Measurements from ENCODE around the gene NOC2L. TPM values are rescaled to one million over a fixed set of nuclear protein-coding genes. Genes with fewer than 3 reads are reported as not detected.

The NOC2L gene
- total and polyA plus RNA-seq, 9 donors, result 39.8 to 49.9 (median 45.5) TPM

DNA sequence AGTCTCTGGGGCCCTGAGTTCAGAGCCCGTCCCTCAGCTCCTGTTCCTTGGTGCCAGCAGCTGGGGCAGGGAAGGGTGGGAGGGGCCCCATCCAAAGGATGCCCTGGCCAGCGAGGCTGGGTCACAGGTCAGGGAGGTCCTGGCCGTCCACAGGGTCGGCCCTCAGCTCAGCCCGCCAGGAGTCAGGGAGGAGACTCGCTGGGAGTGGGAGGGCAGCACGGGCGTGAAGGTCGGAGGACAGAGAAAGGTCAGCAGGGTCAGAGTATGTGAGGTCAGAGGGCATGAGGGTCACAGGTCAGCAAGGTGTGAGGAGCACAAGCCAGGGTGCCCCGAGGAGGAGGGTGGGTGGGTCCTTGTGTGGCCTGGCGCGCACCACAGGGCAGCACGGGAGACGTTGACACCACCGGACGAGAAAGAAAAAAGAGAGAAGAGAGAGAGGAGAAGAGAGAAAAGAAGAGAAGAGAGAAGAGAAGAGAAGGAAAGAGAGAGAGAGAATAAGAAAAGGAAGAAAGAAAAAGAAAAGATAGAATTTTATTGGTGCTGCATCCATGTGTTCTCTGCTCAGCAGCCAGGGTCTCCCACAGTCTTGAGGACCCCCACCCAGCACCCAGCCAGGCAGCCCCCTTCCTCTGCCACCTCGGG, 15.8 kb upstream of the NOC2L start:
- Histone ChIP-seq H3K4me3 (ENCODE audit: low read length) (no peak overlapping the region), H3K27me3 (ENCODE audit: control insufficient read depth, insufficient read depth, low read length) (peaks cover 64% of the 10 kb centered on the region), H3K4me1 (ENCODE audit: control insufficient read depth, insufficient read depth, low read length) (peaks cover 7% of the 10 kb centered on the region), H3K9me3 (replicated peaks; ENCODE audit: control insufficient read depth, low read depth, low read length) (no peaks in the 10 kb centered on the region), H3K36me3 (ENCODE audit: control insufficient read depth, insufficient read depth, low read length) (no peaks in the 10 kb centered on the region), H3K27ac (ENCODE audit: low read length) (no peak overlapping the region)
- WGBS (ENCODE audit: insufficient coverage), result 55% methylated on average over 17 of the region's 17 CpGs
- DNase-seq, result no peak

DNA sequence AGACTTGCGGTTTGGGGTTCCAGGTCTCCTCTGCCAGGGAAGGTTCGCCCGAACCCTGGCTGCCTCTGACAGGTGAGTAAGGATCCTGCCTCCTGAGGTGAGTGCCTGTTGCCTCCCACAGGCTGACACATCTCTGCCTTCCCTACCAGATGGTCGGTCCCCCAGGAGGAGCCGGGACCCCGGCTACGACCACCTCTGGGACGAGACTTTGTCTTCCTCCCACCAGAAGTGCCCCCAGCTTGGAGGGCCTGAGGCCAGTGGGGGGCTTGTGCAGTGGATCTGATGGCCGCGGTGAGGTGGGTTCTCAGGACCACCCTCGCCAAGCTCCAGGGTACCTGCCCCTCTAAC, 15.2 kb upstream of the NOC2L start:
- Histone ChIP-seq H3K27me3 (ENCODE audit: control insufficient read depth, insufficient read depth, low read length) (peaks cover 67% of the 10 kb centered on the region), H3K27ac (ENCODE audit: low read length) (no peak overlapping the region), H3K9me3 (replicated peaks; ENCODE audit: control insufficient read depth, low read depth, low read length) (no peaks in the 10 kb centered on the region), H3K36me3 (ENCODE audit: control insufficient read depth, insufficient read depth, low read length) (no peaks in the 10 kb centered on the region), H3K4me3 (ENCODE audit: low read length) (no peak overlapping the region), H3K4me1 (ENCODE audit: control insufficient read depth, insufficient read depth, low read length) (peaks cover 7% of the 10 kb centered on the region)
- 73% methylated on average over 3 of the region's 11 CpGs for WGBS (ENCODE audit: insufficient coverage)
- DNase-seq, result no peak

DNA sequence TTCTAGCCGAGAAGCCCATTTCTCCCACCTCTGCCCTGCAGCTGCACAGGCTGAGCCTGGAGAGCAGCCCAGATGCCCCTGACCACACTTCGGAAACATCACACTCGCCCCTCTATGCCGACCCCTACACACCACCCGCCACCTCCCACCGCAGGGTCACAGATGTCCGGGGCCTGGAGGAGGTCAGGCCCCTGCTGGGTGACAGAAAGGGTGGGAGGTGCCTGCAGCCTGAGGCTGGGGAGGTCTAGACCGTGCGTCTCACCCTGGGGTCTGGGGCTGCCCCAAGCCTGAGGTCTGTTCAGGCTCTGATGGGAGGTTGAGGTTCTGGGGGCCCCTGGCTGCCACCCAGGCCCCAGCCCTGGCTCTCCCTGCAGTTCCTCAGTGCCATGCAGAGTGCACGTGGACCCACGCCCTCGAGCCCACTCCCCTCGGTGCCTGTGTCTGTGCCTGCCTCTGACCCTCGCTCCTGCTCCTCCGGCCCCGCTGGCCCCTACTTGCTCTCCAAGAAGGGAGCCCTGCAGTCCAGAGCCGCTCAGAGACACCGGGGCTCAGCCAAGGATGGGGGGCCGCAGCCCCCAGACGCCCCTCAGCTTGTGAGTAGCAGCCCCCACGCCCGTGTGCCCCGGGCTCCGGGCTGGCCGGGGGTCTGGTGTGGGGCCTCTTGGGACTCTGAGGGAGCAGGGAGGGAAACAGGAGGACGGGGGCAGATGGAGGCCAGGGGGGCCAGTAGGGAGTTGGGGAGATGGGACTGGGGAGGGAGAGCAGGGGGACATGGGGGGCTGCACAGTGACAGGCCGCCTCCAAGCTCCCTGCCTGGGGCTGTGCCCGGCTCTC, 14.6 kb upstream of the NOC2L start:
- no peak for DNase-seq
- peaks cover 70% of the 10 kb centered on the region for H3K27me3 ChIP-seq (ENCODE audit: control insufficient read depth, insufficient read depth, low read length)
- 75% methylated on average over 20 of the region's 28 CpGs for WGBS (ENCODE audit: insufficient coverage)
- no peak overlapping the region for H3K27ac ChIP-seq (ENCODE audit: low read length)
- no peaks in the 10 kb centered on the region for H3K9me3 ChIP-seq (replicated peaks; ENCODE audit: control insufficient read depth, low read depth, low read length)
- H3K36me3 ChIP-seq (ENCODE audit: control insufficient read depth, insufficient read depth, low read length), result no peaks in the 10 kb centered on the region
- H3K4me1 ChIP-seq (ENCODE audit: control insufficient read depth, insufficient read depth, low read length), result peaks cover 7% of the 10 kb centered on the region
- no peak overlapping the region for H3K4me3 ChIP-seq (ENCODE audit: low read length)

DNA sequence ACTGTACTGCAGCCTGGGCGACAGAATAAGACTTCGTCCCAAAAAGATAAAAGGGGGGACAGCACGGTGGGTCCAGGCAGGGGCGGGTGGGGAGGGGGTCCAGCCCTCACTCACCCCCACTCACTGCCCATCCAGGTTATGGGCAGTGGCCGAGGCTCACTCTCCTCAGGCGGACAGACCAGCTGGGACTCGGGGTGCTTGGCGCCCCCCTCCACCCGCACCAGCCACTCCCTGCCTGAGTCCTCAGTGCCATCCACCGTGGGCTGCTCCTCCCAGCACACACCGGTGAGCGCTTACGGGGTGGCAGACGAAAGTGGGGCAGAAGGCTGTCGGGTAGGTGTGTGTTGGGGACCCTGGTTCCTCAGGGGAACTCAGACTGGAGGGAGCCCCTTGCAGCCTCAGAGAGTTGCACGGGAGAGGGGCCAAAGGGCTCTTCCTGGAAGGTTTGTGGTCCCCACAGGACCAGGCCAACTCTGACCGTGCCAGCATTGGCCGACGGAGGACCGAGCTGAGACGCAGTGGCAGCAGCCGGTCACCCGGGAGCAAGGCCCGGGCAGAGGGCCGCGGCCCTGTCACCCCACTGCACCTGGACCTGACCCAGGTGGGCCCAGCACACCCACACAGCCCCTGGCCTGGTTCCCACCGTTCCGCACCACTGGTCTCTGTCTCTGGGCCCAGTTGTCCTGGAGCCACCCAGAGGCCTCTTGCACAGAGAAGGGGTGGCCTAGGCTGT, 13.8 kb upstream of the NOC2L start:
- peaks cover 7% of the 10 kb centered on the region for H3K4me1 ChIP-seq (ENCODE audit: control insufficient read depth, insufficient read depth, low read length)
- DNase-seq, result no peak
- peaks cover 77% of the 10 kb centered on the region for H3K27me3 ChIP-seq (ENCODE audit: control insufficient read depth, insufficient read depth, low read length)
- no peak overlapping the region for H3K4me3 ChIP-seq (ENCODE audit: low read length)
- no peaks in the 10 kb centered on the region for H3K36me3 ChIP-seq (ENCODE audit: control insufficient read depth, insufficient read depth, low read length)
- H3K9me3 ChIP-seq (replicated peaks; ENCODE audit: control insufficient read depth, low read depth, low read length), result no peaks in the 10 kb centered on the region
- 68% methylated on average over 14 of the region's 28 CpGs for WGBS (ENCODE audit: insufficient coverage)
- no peak overlapping the region for H3K27ac ChIP-seq (ENCODE audit: low read length)

DNA sequence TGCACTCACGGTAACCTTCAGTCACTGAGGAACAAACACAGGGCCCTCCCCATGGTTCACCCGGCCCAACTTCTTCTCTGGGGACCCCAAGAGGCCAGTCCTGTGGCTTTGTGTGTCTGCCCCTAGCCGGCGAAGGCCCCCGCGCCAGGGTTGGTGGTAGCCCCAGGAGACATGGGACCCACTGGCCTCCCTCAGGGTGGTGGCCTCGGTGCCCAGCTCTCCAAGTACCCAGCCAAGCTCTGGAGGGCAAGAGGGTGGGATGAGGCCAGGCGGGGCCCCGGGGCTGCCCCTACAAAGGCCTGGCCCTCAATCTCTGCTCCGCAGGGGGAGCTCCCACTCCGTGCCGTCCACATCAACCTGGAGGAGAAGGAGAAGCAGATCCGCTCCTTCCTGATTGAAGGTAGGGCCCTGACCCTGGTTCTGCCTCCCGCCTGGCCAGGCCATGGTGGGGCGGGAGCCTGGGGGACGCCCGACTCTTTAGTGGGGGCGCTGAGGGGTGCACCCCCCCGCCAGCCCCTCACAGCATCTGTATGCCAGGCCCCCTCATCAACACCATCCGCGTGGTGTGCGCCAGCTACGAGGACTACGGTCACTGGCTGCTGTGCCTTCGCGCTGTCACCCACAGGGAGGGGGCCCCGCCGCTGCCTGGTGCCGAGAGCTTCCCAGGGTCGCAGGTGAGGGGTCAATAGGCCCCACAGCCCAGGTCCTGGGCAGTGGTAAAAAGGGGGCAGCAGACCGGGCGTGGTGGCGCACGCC, 12.9 kb upstream of the NOC2L start:
- Histone ChIP-seq H3K9me3 (replicated peaks; ENCODE audit: control insufficient read depth, low read depth, low read length) (no peaks in the 10 kb centered on the region), H3K27ac (ENCODE audit: low read length) (no peak overlapping the region), H3K4me1 (ENCODE audit: control insufficient read depth, insufficient read depth, low read length) (peaks cover 12% of the 10 kb centered on the region), H3K4me3 (ENCODE audit: low read length) (no peak overlapping the region), H3K27me3 (ENCODE audit: control insufficient read depth, insufficient read depth, low read length) (peaks cover 87% of the 10 kb centered on the region), H3K36me3 (ENCODE audit: control insufficient read depth, insufficient read depth, low read length) (no peaks in the 10 kb centered on the region)
- 75% methylated on average over 27 of the region's 34 CpGs for WGBS (ENCODE audit: insufficient coverage)
- DNase-seq, result no peak

DNA sequence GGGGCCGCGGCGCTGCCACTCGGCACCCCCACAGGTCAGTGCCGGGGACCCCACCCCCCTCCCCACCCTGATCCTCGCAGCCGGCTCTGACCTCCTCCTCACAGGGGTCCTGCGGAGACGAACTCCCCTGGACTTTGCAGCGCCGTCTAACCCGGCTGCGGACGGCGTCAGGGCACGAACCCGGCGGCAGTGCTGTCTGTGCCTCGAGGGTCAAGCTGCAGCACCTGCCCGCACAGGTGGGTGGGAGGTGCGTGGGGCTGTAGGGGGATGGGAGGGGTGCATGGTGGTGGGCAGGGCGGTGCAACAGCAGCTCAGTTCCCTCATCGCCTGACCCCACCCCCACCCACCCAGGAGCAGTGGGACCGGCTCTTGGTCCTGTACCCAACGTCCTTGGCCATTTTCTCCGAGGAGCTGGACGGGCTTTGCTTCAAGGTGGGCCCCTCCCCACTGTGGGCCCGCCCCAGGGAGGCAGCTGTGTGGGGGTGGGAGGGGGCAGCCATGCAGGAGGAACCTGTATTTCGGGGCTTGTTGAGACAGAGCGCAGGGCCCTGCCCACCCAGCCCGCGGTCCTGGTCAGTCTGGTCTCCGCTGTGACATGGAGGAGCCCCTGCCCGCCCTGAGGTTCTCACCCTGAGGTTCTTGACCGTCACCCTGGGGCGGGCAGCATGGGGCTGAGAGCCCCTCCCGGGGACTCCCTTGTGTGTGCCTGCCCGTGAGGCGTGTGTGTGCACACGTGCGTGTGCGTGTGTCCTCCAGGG, 12.1 kb upstream of the NOC2L start:
- Histone ChIP-seq H3K36me3 (ENCODE audit: control insufficient read depth, insufficient read depth, low read length) (no peaks in the 10 kb centered on the region), H3K4me1 (ENCODE audit: control insufficient read depth, insufficient read depth, low read length) (peaks cover 17% of the 10 kb centered on the region), H3K9me3 (replicated peaks; ENCODE audit: control insufficient read depth, low read depth, low read length) (no peaks in the 10 kb centered on the region), H3K27ac (ENCODE audit: low read length) (no peak overlapping the region), H3K27me3 (ENCODE audit: control insufficient read depth, insufficient read depth, low read length) (peaks cover 92% of the 10 kb centered on the region), H3K4me3 (ENCODE audit: low read length) (no peak overlapping the region)
- DNase-seq, result no peak
- 45% methylated on average over 25 of the region's 42 CpGs for WGBS (ENCODE audit: insufficient coverage)

DNA sequence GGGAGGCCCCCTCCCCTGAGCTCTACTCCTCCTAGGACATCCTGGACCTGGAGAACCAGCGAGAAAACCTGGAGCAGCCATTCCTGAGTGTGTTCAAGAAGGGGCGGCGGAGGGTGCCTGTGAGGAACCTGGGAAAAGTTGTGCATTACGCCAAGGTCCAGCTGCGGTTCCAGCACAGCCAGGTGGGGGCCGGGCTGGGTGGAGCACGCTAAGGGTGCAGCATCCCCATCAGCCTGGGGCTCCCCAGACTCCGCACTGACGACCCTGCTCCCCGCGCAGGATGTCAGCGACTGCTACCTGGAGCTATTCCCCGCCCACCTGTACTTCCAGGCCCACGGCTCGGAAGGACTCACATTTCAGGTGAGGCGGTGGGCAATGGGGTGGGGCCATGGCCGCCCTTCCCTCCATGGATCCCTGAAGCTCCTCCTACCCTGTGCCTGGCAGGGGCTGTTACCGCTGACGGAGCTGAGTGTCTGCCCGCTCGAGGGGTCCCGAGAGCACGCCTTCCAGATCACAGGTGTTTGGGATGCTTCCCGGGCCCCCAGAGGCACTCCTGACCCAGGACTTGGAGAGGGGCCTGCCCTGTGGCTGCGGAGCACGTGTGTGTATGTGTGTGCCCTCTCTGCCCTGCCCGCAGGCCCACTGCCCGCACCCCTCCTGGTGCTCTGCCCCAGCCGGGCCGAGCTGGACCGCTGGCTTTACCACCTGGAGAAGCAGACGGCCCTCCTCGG, 11.4 kb upstream of the NOC2L start:
- Histone ChIP-seq H3K9me3 (replicated peaks; ENCODE audit: control insufficient read depth, low read depth, low read length) (no peaks in the 10 kb centered on the region), H3K4me3 (ENCODE audit: low read length) (no peak overlapping the region), H3K4me1 (ENCODE audit: control insufficient read depth, insufficient read depth, low read length) (peaks cover 16% of the 10 kb centered on the region), H3K27me3 (ENCODE audit: control insufficient read depth, insufficient read depth, low read length) (peaks cover 90% of the 10 kb centered on the region), H3K36me3 (ENCODE audit: control insufficient read depth, insufficient read depth, low read length) (no peaks in the 10 kb centered on the region), H3K27ac (ENCODE audit: low read length) (no peak overlapping the region)
- WGBS (ENCODE audit: insufficient coverage), result 8% methylated on average over 32 of the region's 33 CpGs
- no peak for DNase-seq

DNA sequence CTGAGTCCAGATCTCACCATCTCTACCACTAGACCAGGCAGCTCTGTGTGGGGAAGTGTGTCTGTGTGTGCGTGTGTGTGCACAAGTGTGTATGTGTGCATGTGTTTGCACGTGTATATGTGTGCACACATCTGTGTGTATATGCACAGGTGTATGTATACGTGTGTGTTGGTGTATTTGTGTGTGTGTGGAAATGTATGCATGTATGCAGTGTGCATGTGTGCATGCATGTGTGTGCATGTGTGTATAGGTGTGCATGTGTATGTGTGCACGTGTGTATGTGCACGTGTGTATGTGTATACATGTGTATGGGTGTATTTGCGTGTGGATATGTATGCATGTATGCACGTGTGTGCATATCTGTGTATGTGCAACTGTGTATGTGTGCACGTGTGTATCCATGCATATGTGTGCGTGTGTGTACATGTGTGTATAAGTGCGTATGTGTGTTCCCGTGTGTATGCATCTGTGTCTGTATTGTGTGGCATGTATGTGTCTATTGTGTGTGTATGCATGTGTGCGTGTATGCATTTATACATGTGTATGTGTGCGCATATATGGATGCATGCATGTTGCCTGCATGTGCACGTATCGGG, 10.3 kb upstream of the NOC2L start:
- Histone ChIP-seq H3K27me3 (ENCODE audit: control insufficient read depth, insufficient read depth, low read length) (peaks cover 82% of the 10 kb centered on the region), H3K9me3 (replicated peaks; ENCODE audit: control insufficient read depth, low read depth, low read length) (no peaks in the 10 kb centered on the region), H3K4me3 (ENCODE audit: low read length) (no peak overlapping the region), H3K4me1 (ENCODE audit: control insufficient read depth, insufficient read depth, low read length) (peaks cover 16% of the 10 kb centered on the region), H3K36me3 (ENCODE audit: control insufficient read depth, insufficient read depth, low read length) (no peaks in the 10 kb centered on the region), H3K27ac (ENCODE audit: low read length) (no peak overlapping the region)
- DNase-seq, result no peak
- 81% methylated on average over 15 of the region's 15 CpGs for WGBS (ENCODE audit: insufficient coverage)

Data from muscle of leg (tissue), 11 donors.